A549 (cell line): ENCODE measurements around the gene TAF3. TPM values are rescaled to one million over a fixed set of nuclear protein-coding genes. Genes with fewer than 3 reads are reported as not detected.
A peak's percentile ranks its signal among the peaks of the same experiment; 100 is the strongest.

Source experiments
- ATAC-seq, 2 experiments: fragments of 200-7000 bp in 1 of 2; fragments of >200 bp in 1 of 2; cut with Nextera tagmentation in 1 of 2; cut with Tn5 transposase in 1 of 2; 3 replicates each; pipeline versions ENCODE4 v1.8.0 to v1.9.1; 2018 to 2020; ENCODE audit warnings: mild to moderate bottlenecking in 1 of 2, moderate library complexity in 1 of 2
- CTCF ChIA-PET: fragments of 300-600 bp; sonication (Branson Sonifier 250); formaldehyde crosslinking; extraction: SDS; loops from one replicate; lab custom pipeline; 2021; ENCODE audit warnings: antibody characterized with exemption, inconsistent platforms; lab: Yijun Ruan, JAX
- POLR2A ChIA-PET: fragments of 350-600 bp; formaldehyde crosslinking; extraction: SDS; loops from one replicate; lab custom pipeline; 2021; ENCODE audit warnings: antibody characterized with exemption, inconsistent platforms; lab: Yijun Ruan, JAX
- DNase-seq, 2 experiments: peaks; one replicate each; pipeline versions ENCODE4 v3.0.0 to v3.0.0-alpha.2; 2011 to 2016; ENCODE audit warnings: low read depth in 1 of 2, low spot score in 1 of 2
- FAIRE-seq: peaks from 2 replicates; lab custom pipeline; 2011; peaks lifted over from hg19 to GRCh38; lab: Jason Lieb, UNC
- H3K27ac ChIP-seq, 2 experiments: fragments of >200 bp; sonication (Bioruptor Twin); formaldehyde crosslinking; 3 replicates each; pipeline ENCODE4 v1.5.1; 2016 to 2017
- H3K4me1 ChIP-seq: fragments of >200 bp; sonication (Bioruptor Twin); formaldehyde crosslinking; 3 replicates; pipeline ENCODE4 v1.6.1; 2016
- H3K4me2 ChIP-seq: fragments of >200 bp; sonication (Bioruptor Twin); formaldehyde crosslinking; 3 replicates; pipeline ENCODE4 v1.6.1; 2016
- H3K4me3 ChIP-seq: fragments of >200 bp; sonication (Bioruptor Twin); formaldehyde crosslinking; 3 replicates; pipeline ENCODE4 v1.5.1; 2016
- H3K9me3 ChIP-seq: fragments of >200 bp; sonication (Bioruptor Twin); formaldehyde crosslinking; 3 replicates; pipeline ENCODE4 v1.6.1; 2016
- CEBPB ChIP-seq, 2 experiments: fragments of >200 bp in 1 of 2; sonication (Bioruptor Twin) in 1 of 2; formaldehyde crosslinking in 1 of 2; IDR thresholded peaks; 2 replicates each; pipeline ENCODE4 v1.6.1; 2012 to 2016
- EHF ChIP-seq: fragments of 250-450 bp; sonication (Bioruptor Pico); IDR thresholded peaks from 2 replicates; pipeline ENCODE4 v1.5.0; 2020; ENCODE audit warnings: mild to moderate bottlenecking
- FOSB ChIP-seq: fragments of 250-450 bp; sonication (Bioruptor Pico); IDR thresholded peaks from 2 replicates; pipeline ENCODE4 v1.5.0; 2020; ENCODE audit warnings: mild to moderate bottlenecking, moderate library complexity
- GATA3 ChIP-seq: IDR thresholded peaks from 2 replicates; pipeline ENCODE4 v1.6.1; 2012; ENCODE audit warnings: borderline replicate concordance
- HDAC2 ChIP-seq: fragments of 200-600 bp; sonication (generic); IDR thresholded peaks from 2 replicates; pipeline ENCODE4 v1.6.1; 2016
- HMGXB4 ChIP-seq: fragments of 250-450 bp; sonication (Bioruptor Pico); IDR thresholded peaks from 2 replicates; pipeline ENCODE4 v1.5.0; 2021; ENCODE audit warnings: mild to moderate bottlenecking, moderate library complexity, borderline replicate concordance
- HOXB13 ChIP-seq: fragments of 250-450 bp; sonication (Bioruptor Pico); IDR thresholded peaks from 2 replicates; pipeline ENCODE4 v1.5.0; 2020; ENCODE audit warnings: low read depth, mild to moderate bottlenecking, moderate library complexity
- JUN ChIP-seq, 2 experiments: fragments of >200 bp; sonication (Bioruptor Twin); formaldehyde crosslinking; IDR thresholded peaks; 2 replicates in 1 of 2; 3 replicates in 1 of 2; pipeline ENCODE4 v1.6.1; 2016 to 2017
- JUNB ChIP-seq: fragments of >200 bp; sonication (Bioruptor Twin); formaldehyde crosslinking; IDR thresholded peaks from 2 replicates; pipeline ENCODE4 v1.6.1; 2016
- KDM1A ChIP-seq: fragments of 200-600 bp; sonication (generic); IDR thresholded peaks from 2 replicates; pipeline ENCODE4 v1.6.1; 2016; ENCODE audit warnings: low read depth, mild to moderate bottlenecking
- MYC ChIP-seq: IDR thresholded peaks from 2 replicates; pipeline ENCODE4 v1.6.1; 2012; ENCODE audit warnings: mild to moderate bottlenecking, inconsistent platforms, low read length, improper control_type of control experiment, borderline replicate concordance
- NFE2L2 ChIP-seq: fragments of 150-350 bp; conservative IDR thresholded peaks from 2 replicates; pipeline ENCODE4 v1.6.1; 2014; ENCODE audit warnings: low read length
- PHF8 ChIP-seq: fragments of 200-600 bp; sonication (generic); IDR thresholded peaks from 2 replicates; pipeline ENCODE4 v1.6.1; 2016; ENCODE audit warnings: low read depth, mild to moderate bottlenecking, antibody characterized with exemption, moderate library complexity, borderline replicate concordance
- POLR2A ChIP-seq: IDR thresholded peaks from 2 replicates; pipeline ENCODE4 v1.6.1; 2012; ENCODE audit warnings: mild to moderate bottlenecking, low read length
- RCOR1 ChIP-seq: fragments of 150-350 bp; IDR thresholded peaks from 2 replicates; pipeline ENCODE4 v1.6.1; 2014; ENCODE audit warnings: antibody characterized with exemption, low read length, low read depth
- RFX5 ChIP-seq: fragments of 450-650 bp; IDR thresholded peaks from 2 replicates; pipeline ENCODE4 v1.7.1; 2014; ENCODE audit warnings: antibody characterized with exemption, mild to moderate bottlenecking, moderate library complexity
- SMC3 ChIP-seq: fragments of >200 bp; sonication (Bioruptor Twin); formaldehyde crosslinking; IDR thresholded peaks from 3 replicates; pipeline ENCODE4 v1.6.1; 2018; ENCODE audit warnings: inconsistent platforms
- TP53 ChIP-seq: fragments of 250-450 bp; sonication (Bioruptor Pico); IDR thresholded peaks from 2 replicates; pipeline ENCODE4 v1.5.0; 2021; ENCODE audit warnings: mild to moderate bottlenecking, moderate library complexity
- WGBS: methylation state at CpG from one replicate; pipeline ENCODE4 v1.1.6; 2017; ENCODE audit errors: missing lambda C conversion rate; 5-methylcytosine and 5-hydroxymethylcytosine counted together
- polyA plus RNA-seq, 4 experiments: library from polyadenylated mRNA; depleted of rRNA in 3 of 4; stranded (reverse); fragments of >200 nt; fragmentation: RNase III in 1 of 4; extraction: RNeasy Plus Mini Kit Qiagen cat#74134 plus additional on column Dnase treatment in 1 of 4; gene quantifications; 2 replicates in 3 of 4; 3 replicates in 1 of 4; pipeline ENCODE4 v1.2.3, GENCODE V29; 2011 to 2017
- TF ChIP-seq, protein P1 (sequence below): fragments of >200 bp; sonication (Bioruptor Twin); formaldehyde crosslinking; IDR thresholded peaks from 3 replicates; pipeline ENCODE4 v1.6.1; 2016
- TF ChIP-seq, protein P2 (sequence below): fragments of 200-600 bp; sonication (generic); IDR thresholded peaks from 2 replicates; pipeline ENCODE4 v1.6.1; 2016; ENCODE audit warnings: antibody characterized with exemption, mild to moderate bottlenecking, moderate library complexity
- TF ChIP-seq, protein P3 (sequence below): IDR thresholded peaks from 2 replicates; pipeline ENCODE4 v1.6.1; 2012; ENCODE audit warnings: low read depth, borderline replicate concordance
- TF ChIP-seq, protein P4 (sequence below): IDR thresholded peaks from 2 replicates; pipeline ENCODE4 v1.6.1; 2012

TAF3 gene
- polyA plus RNA-seq, 2 of the 4 experiments (the other 2 are of a cell fraction), result 5.7 to 6.1 TPM

DNA sequence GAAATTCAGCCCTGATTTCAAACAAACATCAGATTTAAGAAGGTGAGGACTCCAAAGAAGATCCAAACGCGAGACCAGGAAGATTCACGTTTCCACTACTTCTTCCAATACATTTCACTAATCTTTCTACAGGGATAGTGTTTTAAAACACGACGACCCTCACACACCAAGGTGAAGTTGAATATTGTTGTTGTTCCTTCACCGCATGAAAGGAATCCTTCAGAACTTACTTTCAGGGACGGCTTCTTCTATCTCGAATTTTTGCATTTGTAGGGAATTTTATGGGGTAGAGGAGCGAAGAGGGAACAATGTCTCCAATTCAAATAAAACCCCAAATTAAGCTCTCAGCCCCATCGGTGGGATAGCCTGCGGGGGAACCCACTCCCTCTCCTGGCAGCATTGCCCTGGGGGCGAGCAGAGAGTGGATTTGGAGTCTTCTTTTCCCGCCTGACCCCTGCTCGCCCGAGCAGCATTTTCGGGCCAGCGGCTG is 234.7 kb downstream of the TAF3 start:
- peak overlapping the region; percentile 15; the same call in 1 of the 3 replicates for H3K4me2 ChIP-seq
- DNase-seq, result no peak
- ATAC-seq, result no peak
- H3K4me3 ChIP-seq, result no peak overlapping the region
- H3K9me3 ChIP-seq, result no peaks in the 10 kb centered on the region
- 0 out of 6 replicates have a peak overlapping the region, but pooled peaks of 1 of the 2 experiments have one; percentile 43 for H3K27ac ChIP-seq
- H3K4me1 ChIP-seq, result peaks cover 17% of the 10 kb centered on the region
- no peak for FAIRE-seq
- WGBS, result 37% methylated on average over 16 of the region's 17 CpGs
- CTCF ChIA-PET, result interaction anchor here (0.6 to 2.1 kb wide), 8 partner anchors 10 to 656 kb away, joined by 3 to 7 read pairs (median 3); no protein-coding TSS in a partner anchor
- POLR2A ChIA-PET, result no interaction called here
- TF ChIP-seq HMGXB4 (CRISPR knock-in tag) (no peak), KDM1A (no peak), HDAC2 (no peak), MYC (no peak), HOXB13 (CRISPR knock-in tag) (no peak), GATA3 (no peak), NFE2L2 (no peak), RCOR1 (no peak), JUNB (no peak), FOSB (CRISPR knock-in tag) (no peak), RFX5 (no peak), CEBPB (IDR thresholded peaks at IDR 0.05) (no peak), EHF (CRISPR knock-in tag) (no peak), PHF8 (no peak)
- TF ChIP-seq, protein P1, sequence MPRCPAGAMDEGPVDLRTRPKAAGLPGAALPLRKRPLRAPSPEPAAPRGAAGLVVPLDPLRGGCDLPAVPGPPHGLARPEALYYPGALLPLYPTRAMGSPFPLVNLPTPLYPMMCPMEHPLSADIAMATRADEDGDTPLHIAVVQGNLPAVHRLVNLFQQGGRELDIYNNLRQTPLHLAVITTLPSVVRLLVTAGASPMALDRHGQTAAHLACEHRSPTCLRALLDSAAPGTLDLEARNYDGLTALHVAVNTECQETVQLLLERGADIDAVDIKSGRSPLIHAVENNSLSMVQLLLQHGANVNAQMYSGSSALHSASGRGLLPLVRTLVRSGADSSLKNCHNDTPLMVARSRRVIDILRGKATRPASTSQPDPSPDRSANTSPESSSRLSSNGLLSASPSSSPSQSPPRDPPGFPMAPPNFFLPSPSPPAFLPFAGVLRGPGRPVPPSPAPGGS, result no peak
- TF ChIP-seq, protein P2, sequence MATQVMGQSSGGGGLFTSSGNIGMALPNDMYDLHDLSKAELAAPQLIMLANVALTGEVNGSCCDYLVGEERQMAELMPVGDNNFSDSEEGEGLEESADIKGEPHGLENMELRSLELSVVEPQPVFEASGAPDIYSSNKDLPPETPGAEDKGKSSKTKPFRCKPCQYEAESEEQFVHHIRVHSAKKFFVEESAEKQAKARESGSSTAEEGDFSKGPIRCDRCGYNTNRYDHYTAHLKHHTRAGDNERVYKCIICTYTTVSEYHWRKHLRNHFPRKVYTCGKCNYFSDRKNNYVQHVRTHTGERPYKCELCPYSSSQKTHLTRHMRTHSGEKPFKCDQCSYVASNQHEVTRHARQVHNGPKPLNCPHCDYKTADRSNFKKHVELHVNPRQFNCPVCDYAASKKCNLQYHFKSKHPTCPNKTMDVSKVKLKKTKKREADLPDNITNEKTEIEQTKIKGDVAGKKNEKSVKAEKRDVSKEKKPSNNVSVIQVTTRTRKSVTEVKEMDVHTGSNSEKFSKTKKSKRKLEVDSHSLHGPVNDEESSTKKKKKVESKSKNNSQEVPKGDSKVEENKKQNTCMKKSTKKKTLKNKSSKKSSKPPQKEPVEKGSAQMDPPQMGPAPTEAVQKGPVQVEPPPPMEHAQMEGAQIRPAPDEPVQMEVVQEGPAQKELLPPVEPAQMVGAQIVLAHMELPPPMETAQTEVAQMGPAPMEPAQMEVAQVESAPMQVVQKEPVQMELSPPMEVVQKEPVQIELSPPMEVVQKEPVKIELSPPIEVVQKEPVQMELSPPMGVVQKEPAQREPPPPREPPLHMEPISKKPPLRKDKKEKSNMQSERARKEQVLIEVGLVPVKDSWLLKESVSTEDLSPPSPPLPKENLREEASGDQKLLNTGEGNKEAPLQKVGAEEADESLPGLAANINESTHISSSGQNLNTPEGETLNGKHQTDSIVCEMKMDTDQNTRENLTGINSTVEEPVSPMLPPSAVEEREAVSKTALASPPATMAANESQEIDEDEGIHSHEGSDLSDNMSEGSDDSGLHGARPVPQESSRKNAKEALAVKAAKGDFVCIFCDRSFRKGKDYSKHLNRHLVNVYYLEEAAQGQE, result no peak
- TF ChIP-seq, protein P3, sequence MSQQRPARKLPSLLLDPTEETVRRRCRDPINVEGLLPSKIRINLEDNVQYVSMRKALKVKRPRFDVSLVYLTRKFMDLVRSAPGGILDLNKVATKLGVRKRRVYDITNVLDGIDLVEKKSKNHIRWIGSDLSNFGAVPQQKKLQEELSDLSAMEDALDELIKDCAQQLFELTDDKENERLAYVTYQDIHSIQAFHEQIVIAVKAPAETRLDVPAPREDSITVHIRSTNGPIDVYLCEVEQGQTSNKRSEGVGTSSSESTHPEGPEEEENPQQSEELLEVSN, result no peak

DNA sequence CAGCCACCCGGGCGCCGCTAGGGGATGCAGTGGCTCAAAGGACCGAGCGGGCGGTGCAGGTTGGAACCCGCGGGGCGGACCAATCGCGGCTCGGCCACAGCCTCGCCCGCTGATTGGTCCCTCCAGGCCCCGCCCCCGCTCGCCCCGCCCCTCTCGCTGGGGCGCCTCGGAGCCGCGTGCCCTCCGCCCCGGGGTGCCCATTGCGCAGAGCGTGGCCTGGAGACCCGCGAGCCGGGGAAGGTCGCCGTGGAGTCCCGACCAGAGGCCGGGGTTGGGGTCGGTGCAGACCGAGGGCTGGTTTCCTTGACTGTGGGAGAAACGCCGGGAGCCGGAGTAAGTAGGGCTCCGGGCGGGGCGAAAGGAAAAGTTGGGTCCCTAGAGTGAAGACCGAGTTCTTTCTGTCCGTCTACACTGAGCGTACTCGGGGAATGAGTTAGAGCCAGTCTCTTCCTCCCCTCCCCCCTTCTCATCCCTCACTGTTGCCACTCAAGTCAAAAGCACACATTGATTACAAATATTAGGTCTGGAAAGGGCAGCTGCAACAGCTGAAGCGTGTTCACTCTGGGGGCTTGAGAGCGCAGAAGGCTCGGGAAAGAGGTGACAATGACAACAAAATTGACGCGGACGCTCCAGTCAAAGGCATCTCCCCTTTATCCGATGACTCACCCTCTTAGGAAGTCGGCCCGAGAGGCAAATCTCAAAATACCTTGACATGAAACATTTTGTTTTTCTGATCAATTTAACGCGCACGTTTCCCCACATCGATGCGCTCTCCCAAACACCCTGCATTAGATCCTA is 235.3 kb downstream of the TAF3 start:
- peak overlapping the region; percentile 82 to 90 for H3K27ac ChIP-seq
- POLR2A ChIA-PET, result interaction anchor here (0.6 to 0.7 kb wide), 2 partner anchors 387 to 1157 kb away, joined by 3 to 5 read pairs; partner anchors contain the start of gene ITIH5
- TF ChIP-seq SMC3 (peak; percentile 83), POLR2A (peak; percentile 72), JUN (IDR thresholded peaks at IDR 0.05) (peak in 1 of 2 experiments; percentile 65; a peak in 2 of 5 replicates), TP53 (CRISPR knock-in tag) (no peak), PHF8 (peak; percentile 64; the same call in 1 of the 2 replicates)
- TF ChIP-seq, protein P2, result no peak
- TF ChIP-seq, protein P4, sequence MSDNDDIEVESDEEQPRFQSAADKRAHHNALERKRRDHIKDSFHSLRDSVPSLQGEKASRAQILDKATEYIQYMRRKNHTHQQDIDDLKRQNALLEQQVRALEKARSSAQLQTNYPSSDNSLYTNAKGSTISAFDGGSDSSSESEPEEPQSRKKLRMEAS, result peak; percentile 86

More for the DNA sequence above, 235.3 kb downstream of the TAF3 start:
- FAIRE-seq (no peak), ATAC-seq (peak; percentile 69 to 87), DNase-seq (peak; percentile 90 to 92)
- H3K4me3 ChIP-seq, result peak overlapping the region; percentile 75
- peaks cover 15% of the 10 kb centered on the region for H3K4me1 ChIP-seq
- CTCF ChIA-PET, result interaction anchor here (0.7 to 2.1 kb wide), 5 partner anchors 11 to 645 kb away, joined by 3 to 7 read pairs (median 3); no protein-coding TSS in a partner anchor
- no peaks in the 10 kb centered on the region for H3K9me3 ChIP-seq
- H3K4me2 ChIP-seq, result peak overlapping the region; percentile 96
- WGBS, result under 1% methylated on average over 32 of the region's 60 CpGs
